Suppressor macrophage treated with lipopolysaccharide for 1 hour (primary cell): ENCODE measurements around the gene ARHGAP10.
"Not testable (repeated sequence)": the region's sequence is repeated elsewhere in the genome, so short reads cannot be mapped to it uniquely, and the experiment has no call there.

ENCODE experiments used
- DNase-seq, 3 donors: peaks; one replicate each; pipeline ENCODE4 v3.0.0-alpha.2; 2020 to 2022

ARHGAP10 gene

DNA sequence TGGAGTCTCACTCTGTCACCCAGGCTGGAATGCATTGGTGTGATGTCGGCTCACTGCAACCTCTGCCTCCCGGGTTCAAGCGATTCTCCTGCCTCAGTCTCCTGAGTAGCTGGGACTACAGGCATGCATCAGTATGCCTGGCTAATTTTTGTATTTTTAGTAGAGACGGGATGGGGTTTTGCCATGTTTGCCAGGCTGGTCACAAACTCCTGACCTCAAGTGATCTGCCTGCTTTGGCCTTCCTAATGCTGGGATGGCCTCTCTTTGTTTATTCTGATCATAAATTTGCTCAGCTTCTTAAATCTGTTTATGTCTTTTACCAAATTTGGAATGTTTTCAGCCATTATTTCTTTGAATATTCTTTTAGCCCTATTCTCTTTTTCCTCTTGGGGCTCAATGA, 67.2 kb downstream of the ARHGAP10 start:
- DNase-seq = not testable (repeated sequence)

- DNase-seq = peak; percentile 62 to 65 (median 63)
These were observed 68.2 kb downstream of the ARHGAP10 start for GRCh38 chr4:147799986-147800555.

GRCh38 chr4:147801820-147802219, 69.9 kb downstream of the ARHGAP10 start:
- DNase-seq = no peak

DNA sequence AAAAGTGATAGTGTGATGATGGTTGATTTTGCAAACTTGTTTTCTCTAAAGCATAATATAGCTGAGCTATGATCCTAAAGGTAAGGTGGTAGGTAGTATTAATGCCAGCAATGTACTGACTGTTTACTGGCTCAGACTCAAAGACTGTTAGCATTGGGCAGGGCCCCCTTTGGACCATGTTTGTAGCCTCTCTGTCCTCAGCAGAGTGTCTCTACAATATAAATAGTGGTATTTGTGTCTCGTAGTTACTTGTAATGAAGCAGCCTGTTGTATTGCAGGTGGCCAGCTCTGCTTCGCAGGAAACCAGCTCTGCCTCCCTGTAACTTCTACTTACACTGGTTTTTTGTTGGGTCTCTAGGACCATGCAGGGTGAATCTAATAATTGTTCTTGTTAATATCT, 70.5 kb downstream of the ARHGAP10 start:
- no peak for DNase-seq

- no peak for DNase-seq
These were observed 74.1 kb downstream of the ARHGAP10 start for GRCh38 chr4:147805946-147806345.

DNA sequence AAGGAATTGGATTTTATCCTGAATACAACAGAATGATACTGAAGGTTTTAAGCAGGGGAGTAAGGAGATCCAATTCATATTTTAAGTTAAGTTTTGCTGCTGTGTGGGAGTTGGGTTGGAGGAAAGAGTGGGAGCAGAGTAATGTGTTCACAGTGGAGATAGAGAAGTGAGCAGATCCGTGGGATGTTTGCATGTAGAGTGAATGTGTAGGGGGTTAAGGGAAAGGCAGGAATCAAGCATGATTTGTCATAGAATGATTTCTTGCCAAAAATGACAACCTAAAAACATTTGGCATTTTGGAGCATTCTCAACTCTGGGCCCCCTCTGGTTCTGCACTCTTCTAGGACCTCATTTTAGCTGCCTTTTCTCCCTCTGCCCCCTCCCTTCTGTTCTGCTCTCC, 76.6 kb downstream of the ARHGAP10 start:
- DNase-seq = peak; percentile 61 to 84 (median 81)

GRCh38 chr4:147809211-147809610, 77.3 kb downstream of the ARHGAP10 start:
- peak in 2 of 3 donors; percentile 75 to 77 for DNase-seq

GRCh38 chr4:147811878-147812277, 80.0 kb downstream of the ARHGAP10 start:
- no peak for DNase-seq

DNA sequence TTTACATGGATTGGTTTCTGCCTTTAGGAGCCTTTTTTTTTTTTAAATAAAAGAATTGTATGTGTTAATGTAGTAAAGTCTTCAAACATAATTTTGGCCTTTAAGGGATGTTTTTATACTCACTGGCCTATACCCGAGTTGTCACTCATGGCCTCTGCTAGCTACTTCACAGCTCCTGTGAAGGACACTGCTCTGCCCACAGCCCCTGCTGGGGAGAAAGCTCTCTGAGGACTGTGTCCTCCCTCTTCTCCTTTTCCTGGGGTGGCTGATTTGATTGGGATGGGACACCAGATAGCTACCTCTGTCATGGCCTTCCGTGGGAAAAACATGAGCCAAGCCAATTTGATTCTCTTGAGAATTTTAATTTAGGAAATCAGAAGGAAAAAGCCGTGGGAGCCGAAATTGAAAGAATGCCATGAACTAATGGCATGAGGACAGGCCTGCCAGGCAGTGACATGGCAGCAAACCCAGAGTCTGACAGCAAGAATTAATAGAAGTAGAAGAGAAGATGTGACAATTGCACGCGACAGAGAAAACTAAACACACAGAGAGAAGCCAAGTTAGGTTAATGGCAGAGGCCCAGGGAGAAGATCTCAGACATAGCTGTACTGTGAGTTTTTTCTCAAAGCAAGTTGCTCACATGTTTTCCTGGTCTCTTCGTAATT, 81.4 kb downstream of the ARHGAP10 start:
- no peak for DNase-seq

DNA sequence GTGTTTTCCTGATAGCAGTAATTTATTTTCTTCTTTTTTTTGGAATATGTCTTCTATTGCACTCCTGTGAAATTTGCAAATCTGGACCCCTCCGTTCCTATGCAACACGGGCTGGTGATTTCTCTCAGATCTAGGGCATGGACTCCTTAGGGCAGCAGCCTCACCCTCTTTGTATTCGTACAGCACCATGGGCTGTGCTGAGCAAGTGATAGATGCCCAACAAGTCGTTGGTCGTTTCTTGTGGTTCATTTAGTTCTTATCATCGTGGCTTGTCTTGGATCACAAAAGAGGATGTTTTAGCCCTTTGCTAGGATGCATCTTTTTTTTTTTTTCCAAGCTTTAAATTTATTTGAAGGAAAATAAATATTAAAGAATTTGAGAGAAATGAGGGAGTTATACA, 82.1 kb downstream of the ARHGAP10 start:
- no peak for DNase-seq

DNA sequence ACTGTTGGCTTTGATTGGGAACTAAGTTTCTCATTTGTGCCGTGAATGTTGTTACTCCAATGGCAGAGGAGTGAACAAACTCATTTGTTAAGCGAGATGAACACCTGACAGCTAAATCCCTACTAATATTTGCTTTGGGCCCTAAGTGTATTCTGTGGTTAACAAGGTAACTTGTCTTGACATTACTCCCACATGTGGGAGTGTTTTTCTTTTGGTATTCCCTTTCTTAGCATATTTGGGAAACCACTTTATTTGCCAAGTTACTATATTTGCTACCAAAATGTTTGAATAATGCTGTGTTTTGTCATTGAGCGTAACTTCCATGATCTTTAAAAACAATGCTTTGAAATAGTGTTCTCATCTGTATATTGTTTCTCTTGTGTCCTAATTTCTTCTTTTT, 82.5 kb downstream of the ARHGAP10 start:
- DNase-seq = peak in 2 of 3 donors; percentile 69 to 71

- peak in 1 of 3 donors; percentile 43 for DNase-seq
These were observed 83.9 kb downstream of the ARHGAP10 start for GRCh38 chr4:147815741-147816140.

DNA sequence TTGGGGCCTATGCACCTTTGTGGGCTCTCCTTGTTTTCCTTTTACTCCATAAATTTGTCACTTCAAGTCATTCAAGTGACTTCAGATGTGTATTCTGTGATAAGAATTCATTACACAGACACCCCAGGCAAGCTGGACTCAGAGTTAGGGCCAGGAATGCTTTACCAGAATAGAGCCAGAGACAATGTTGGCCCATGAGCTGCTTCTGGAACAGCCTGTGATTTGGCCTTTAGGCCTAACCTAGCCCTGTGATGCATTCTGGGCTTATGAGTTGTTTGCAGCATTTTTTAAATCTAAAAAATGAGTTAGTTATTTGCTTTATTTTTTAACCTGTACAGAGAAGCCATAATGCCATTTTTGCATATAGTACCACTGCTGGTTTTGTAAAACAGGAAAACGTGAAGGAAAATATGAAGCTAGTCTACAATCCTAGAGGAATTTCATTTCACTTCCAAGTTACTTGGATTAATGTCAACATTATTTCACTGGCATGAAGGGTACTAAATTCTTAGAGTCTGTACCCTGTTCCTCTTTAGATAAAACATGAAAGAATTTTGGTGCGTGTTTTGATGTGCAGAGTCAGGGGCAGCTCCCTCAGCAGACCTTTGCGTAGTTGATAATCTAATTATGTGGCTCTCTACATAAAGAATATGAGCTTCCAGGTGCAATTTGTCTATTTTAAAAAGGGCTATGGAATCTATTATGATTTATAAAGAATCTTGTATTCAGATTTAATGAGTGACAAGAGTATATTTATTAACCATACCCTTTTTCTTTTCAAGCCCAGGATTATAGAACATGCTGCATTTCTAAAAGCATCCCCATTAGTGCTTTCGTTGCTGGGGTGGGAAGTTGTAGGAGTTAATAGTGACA, 84.7 kb downstream of the ARHGAP10 start:
- no peak for DNase-seq

DNA sequence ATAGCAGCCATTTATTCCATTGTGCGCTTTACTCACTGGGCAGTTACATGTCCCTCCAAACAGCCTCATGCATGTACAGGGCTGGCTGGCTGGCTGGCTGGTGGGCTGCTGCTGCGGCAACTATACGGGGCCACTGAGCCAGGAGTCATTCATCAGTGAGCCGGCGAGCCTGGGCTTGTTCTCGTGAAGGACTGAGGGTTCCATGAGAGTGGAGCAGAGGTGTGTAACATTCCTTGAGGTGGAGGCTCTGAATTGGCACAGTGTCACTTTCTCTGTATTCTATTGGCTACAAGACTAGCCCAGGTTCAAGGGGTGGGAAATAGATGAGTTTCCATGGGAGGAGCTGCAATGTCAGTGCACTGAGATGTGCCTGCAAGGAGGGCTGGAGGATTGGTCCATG, 89.1 kb downstream of the ARHGAP10 start:
- DNase-seq = no peak

GRCh38 chr4:147821555-147821954, 89.7 kb downstream of the ARHGAP10 start:
- DNase-seq = no peak

- DNase-seq = no peak
These were observed 90.2 kb downstream of the ARHGAP10 start for GRCh38 chr4:147822128-147822527.

DNA sequence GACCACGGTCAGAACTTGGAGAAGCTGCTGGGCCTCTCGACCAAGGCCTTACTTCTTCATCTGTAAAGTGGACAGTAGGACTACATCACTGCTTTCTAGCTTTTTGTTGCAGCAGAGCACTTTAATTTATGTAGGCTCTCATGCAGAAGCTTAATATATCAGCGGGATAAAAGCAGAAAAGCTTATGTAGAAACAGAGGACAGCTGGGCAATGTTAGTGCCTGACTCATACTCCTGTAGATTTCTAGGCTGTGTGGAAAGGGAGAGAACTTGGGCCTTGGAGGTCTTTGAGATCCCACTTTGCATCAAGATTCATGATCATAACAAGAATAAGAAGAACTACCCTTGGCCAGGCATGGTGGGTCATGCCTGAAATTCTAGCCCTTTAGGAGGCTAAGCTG, 91.2 kb downstream of the ARHGAP10 start:
- no peak for DNase-seq

DNA sequence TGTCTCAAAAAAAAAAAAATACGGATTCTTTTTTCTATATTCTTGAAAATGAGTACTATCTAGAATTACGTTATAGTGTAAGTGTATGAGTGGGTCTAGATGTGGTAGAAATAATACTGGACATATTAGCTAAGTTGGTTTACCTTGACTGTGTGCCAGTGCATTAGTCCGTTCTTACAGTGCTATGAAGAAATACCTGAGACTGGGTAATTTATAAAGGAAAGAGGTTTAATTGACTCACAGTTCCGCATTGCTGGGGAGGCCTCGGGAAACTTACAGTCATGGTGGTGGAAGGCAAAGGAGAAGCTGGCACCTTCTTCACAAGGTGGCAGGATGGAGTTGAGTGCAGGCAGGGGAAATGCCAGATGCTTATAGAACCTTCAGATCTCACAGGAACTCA, 92.4 kb downstream of the ARHGAP10 start:
- no peak for DNase-seq

DNA sequence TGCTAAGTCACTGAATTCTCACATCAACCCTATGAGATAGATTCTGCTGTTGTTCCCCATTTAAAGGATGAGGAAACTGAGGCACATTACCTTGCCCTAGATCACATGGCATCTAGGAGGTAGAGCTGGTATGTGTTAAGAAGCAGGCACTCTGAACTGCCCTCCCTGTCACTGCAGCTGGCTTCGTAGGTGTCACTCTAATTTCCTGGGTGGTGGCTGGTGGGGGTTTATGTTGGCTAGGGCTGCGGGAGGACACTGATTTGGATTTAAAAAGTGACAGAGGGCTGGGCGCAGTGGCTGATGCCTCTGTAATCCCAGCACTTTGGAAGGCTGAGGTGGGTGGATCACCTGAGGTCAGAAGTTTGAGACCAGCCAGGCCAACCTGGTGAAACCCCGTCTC, 93.0 kb downstream of the ARHGAP10 start:
- DNase-seq = no peak

- DNase-seq = peak; percentile 82 to 97 (median 96)
These were observed 93.8 kb downstream of the ARHGAP10 start for GRCh38 chr4:147825451-147826287.

- DNase-seq = no peak
These were observed 94.4 kb downstream of the ARHGAP10 start for GRCh38 chr4:147826288-147826646.

- peak; percentile 72 to 90 (median 89) for DNase-seq
These were observed 96.5 kb downstream of the ARHGAP10 start for GRCh38 chr4:147828331-147828905.
